Gastroesophageal sphincter (tissue), 3 donors: ENCODE results near the gene RNPS1.

Experiments used
- CTCF ChIP-seq, 4 experiments: fragments of 200-600 bp in 2 of 4; fragments of 450-650 bp in 2 of 4; sonication (generic) in 1 of 4; IDR thresholded peaks; one replicate each; pipeline ENCODE4 v1.5.1; 2017 to 2019; ENCODE audit warnings: antibody characterized with exemption in 4 of 4, mild to moderate bottlenecking in 2 of 4, moderate library complexity in 2 of 4
- EP300 ChIP-seq: sonication (generic); formaldehyde crosslinking; IDR thresholded peaks from one replicate; pipeline ENCODE4 v1.6.1; 2017; ENCODE audit warnings: antibody characterized with exemption, mild to moderate bottlenecking
- POLR2A ChIP-seq, 2 donors: fragments of 450-650 bp; IDR thresholded peaks; one replicate each; pipeline ENCODE4 v1.6.1; 2017; ENCODE audit warnings: antibody characterized with exemption in 2 of 2, mild to moderate bottlenecking in 2 of 2, moderate library complexity in 1 of 2
- POLR2AphosphoS5 ChIP-seq: sonication (generic); formaldehyde crosslinking; IDR thresholded peaks from one replicate; pipeline ENCODE4 v1.6.1; 2017; ENCODE audit warnings: antibody characterized with exemption

- TF ChIP-seq POLR2A (IDR thresholded peaks at IDR 0.05), result no peak
- no peak for TF ChIP-seq CTCF (IDR thresholded peaks at IDR 0.05)
- no peak for TF ChIP-seq POLR2AphosphoS5
- TF ChIP-seq EP300, result no peak
Observed at GRCh38 chr16:2298621-2299020, 30.7 kb upstream of the RNPS1 start.
